Glutamatergic neuron (in vitro differentiated cells): ENCODE data around the gene CDK4. TPM values are rescaled to one million over a fixed set of nuclear protein-coding genes. Genes with fewer than 3 reads are reported as not detected.
A peak's percentile ranks its signal among the peaks of the same experiment; 100 is the strongest.

ENCODE experiments used
- DNase-seq: peaks from one replicate; pipeline ENCODE4 v3.0.0; 2022
- H3K27ac Mint-ChIP-seq: one replicate; pipeline ENCODE4 v1.8.0; 2020; ENCODE audit warnings: mild to moderate bottlenecking, mixed read lengths, inconsistent platforms; ENCODE audit not compliant: unreplicated experiment
- H3K27me3 Mint-ChIP-seq: one replicate; pipeline ENCODE4 v1.8.0; 2020; ENCODE audit warnings: mild to moderate bottlenecking, moderate library complexity, mixed read lengths, inconsistent platforms; ENCODE audit not compliant: unreplicated experiment
- H3K36me3 Mint-ChIP-seq: one replicate; pipeline ENCODE4 v1.8.0; 2020; ENCODE audit warnings: mild to moderate bottlenecking, mixed read lengths, inconsistent platforms; ENCODE audit not compliant: unreplicated experiment
- H3K4me1 Mint-ChIP-seq: one replicate; pipeline ENCODE4 v1.8.0; 2020; ENCODE audit warnings: mild to moderate bottlenecking, low read depth, mixed read lengths, inconsistent platforms; ENCODE audit not compliant: unreplicated experiment
- H3K4me3 Mint-ChIP-seq: one replicate; pipeline ENCODE4 v1.8.0; 2020; ENCODE audit warnings: mild to moderate bottlenecking, mixed read lengths, inconsistent platforms; ENCODE audit not compliant: unreplicated experiment
- H3K9me3 Mint-ChIP-seq: one replicate; pipeline ENCODE4 v1.8.0; 2020; ENCODE audit warnings: mild to moderate bottlenecking, moderate library complexity, mixed read lengths, inconsistent platforms; ENCODE audit not compliant: unreplicated experiment
- total RNA-seq: library from RNA; stranded (reverse); fragmentation: NEBNext Ultra II Directional; extraction: Animal tissue kit (Norgen Biotek cat#: 25700); gene quantifications from one replicate; pipeline ENCODE4 v1.2.1, GENCODE V29; 2021; ENCODE audit not compliant: unreplicated experiment
- TF ChIP-seq, protein P1 (sequence below): fragments of 200-600 bp; sonication (generic); IDR thresholded peaks from one replicate; pipeline ENCODE4 v1.5.0; 2021; ENCODE audit not compliant: partially characterized antibody, unreplicated experiment

Gene CDK4
- total RNA-seq, 1 donor from 2014 or later: 123 TPM

DNA sequence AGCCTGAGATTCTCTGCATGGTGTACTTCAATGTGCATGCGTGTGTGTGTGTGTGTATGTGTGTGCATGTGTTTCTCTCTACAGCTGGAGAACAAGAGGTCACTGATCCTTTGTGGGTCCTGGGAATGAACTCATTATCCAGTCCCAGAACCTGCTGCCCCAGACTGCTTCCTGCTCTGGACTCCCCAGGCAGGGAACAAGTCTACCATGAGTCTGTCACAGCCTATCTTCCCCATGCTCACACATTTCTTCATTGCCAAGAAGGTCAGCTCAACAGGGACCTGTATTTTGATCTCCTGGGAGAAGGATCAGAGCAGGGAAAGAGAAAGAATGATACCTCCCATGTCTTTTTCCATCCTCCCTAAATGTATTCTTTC lies 10.7 kb downstream of the CDK4 start:
- Mint-ChIP-seq H3K4me3 (no peak overlapping the region), H3K9me3 (peaks cover 18% of the 10 kb centered on the region), H3K36me3 (peaks cover 4% of the 10 kb centered on the region), H3K27me3 (peaks cover 28% of the 10 kb centered on the region), H3K4me1 (peaks cover 15% of the 10 kb centered on the region), H3K27ac (no peak overlapping the region)
- no peak for DNase-seq
- TF ChIP-seq, protein P1, sequence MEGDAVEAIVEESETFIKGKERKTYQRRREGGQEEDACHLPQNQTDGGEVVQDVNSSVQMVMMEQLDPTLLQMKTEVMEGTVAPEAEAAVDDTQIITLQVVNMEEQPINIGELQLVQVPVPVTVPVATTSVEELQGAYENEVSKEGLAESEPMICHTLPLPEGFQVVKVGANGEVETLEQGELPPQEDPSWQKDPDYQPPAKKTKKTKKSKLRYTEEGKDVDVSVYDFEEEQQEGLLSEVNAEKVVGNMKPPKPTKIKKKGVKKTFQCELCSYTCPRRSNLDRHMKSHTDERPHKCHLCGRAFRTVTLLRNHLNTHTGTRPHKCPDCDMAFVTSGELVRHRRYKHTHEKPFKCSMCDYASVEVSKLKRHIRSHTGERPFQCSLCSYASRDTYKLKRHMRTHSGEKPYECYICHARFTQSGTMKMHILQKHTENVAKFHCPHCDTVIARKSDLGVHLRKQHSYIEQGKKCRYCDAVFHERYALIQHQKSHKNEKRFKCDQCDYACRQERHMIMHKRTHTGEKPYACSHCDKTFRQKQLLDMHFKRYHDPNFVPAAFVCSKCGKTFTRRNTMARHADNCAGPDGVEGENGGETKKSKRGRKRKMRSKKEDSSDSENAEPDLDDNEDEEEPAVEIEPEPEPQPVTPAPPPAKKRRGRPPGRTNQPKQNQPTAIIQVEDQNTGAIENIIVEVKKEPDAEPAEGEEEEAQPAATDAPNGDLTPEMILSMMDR: no peak

DNA sequence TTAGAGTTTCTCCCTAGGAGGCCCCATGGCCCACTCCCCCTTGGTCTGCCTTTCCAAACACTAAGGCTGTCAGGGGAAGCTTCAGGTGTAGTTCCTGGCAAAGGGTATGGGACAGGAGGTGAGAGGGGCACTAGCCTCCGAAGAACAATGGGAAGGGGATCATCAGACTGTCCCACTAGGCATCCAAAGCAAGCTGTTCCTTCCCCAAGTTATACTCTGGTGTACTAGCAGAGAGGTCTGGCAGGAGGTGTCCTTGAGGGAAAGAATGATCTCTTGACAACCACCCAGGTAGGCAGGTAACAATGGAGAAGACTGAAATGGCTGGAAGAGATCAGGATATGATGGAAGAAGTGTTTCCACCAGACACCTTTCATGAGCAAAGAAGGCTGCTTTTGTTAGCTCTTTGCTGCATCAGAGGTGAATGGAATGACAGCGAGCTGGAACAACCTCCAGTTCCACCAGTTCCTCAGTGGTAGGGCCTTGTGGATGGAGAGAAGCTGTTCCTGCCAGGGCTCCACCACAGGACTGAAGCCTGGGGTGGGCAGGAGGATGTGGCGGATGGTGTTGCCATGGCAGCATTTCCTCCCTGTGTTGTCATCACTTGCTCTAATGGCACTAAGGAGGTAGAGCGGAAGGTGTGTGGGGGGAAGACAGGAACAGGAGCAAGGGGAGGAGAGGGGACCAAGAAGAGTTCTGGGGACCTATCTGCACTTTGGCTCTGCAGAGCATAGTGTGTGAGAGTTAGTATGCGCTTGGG lies 11.3 kb downstream of the CDK4 start:
- Mint-ChIP-seq H3K4me1 (peaks cover 17% of the 10 kb centered on the region), H3K4me3 (peak overlapping the region; percentile 44), H3K27me3 (peaks cover 26% of the 10 kb centered on the region), H3K9me3 (peaks cover 14% of the 10 kb centered on the region), H3K27ac (no peak overlapping the region), H3K36me3 (peaks cover 4% of the 10 kb centered on the region)
- no peak for DNase-seq
- TF ChIP-seq, protein P1: no peak

DNA sequence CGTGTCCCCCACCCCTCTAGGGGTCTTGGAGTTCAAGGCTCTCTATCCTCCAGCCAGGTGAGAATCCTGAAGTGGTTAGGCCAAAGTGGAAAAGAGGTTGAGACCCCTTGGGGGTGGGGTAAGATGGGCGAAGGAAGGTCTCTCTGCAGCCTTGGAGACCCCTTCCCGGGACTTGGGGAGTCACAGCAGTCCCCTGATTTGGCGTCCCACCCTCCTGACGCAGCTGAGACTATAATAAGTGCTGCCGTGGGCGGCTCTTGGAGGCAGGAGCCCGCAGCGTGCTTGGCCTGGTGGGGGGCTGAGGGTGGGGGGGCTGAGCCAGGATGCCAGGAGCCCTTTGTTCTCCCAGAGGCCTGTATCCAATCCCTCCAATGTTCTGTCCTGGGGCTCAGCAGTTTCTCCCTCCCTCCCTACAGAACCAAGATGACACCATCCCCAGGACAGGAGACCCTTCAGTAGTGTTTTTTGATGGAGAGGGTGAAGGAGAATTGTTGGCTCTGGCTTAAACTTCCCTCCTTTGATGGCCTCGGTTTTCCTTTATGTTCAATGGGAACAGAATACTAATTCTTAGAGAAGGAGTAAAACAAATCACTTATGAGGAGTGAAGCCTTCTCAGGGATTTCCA lies 12.1 kb downstream of the CDK4 start:
- TF ChIP-seq, protein P1: no peak
- no peak overlapping the region for H3K27ac Mint-ChIP-seq
- H3K36me3 Mint-ChIP-seq: peaks cover 4% of the 10 kb centered on the region
- peaks cover 10% of the 10 kb centered on the region for H3K9me3 Mint-ChIP-seq
- peaks cover 28% of the 10 kb centered on the region for H3K27me3 Mint-ChIP-seq
- no peak for DNase-seq
- peaks cover 18% of the 10 kb centered on the region for H3K4me1 Mint-ChIP-seq
- no peak overlapping the region for H3K4me3 Mint-ChIP-seq

DNA sequence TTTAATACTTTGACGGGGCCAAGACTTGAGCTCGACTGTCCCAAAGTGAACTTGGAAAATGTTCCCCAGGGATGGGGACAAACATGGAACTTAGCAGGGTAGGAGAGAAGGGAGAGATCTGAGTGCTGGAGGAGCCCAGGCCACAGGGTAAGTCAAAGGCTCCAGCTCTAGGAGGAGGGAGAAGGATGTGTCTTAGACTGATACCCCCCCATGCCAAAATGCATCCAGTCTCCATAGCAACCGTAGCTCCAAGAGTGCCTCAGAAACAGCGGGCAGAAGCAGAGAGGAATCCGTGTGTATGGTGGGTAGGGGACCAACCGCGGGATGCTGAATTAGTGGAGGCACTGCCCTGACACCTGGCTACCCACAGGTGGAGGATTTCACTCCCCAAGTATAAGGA lies 12.7 kb downstream of the CDK4 start:
- DNase-seq: no peak
- Mint-ChIP-seq H3K36me3 (peaks cover 9% of the 10 kb centered on the region), H3K4me1 (peaks cover 24% of the 10 kb centered on the region), H3K4me3 (peak overlapping the region; percentile 85), H3K9me3 (peaks cover 12% of the 10 kb centered on the region), H3K27ac (peak overlapping the region; percentile 38), H3K27me3 (peaks cover 30% of the 10 kb centered on the region)
- TF ChIP-seq, protein P1: no peak

DNA sequence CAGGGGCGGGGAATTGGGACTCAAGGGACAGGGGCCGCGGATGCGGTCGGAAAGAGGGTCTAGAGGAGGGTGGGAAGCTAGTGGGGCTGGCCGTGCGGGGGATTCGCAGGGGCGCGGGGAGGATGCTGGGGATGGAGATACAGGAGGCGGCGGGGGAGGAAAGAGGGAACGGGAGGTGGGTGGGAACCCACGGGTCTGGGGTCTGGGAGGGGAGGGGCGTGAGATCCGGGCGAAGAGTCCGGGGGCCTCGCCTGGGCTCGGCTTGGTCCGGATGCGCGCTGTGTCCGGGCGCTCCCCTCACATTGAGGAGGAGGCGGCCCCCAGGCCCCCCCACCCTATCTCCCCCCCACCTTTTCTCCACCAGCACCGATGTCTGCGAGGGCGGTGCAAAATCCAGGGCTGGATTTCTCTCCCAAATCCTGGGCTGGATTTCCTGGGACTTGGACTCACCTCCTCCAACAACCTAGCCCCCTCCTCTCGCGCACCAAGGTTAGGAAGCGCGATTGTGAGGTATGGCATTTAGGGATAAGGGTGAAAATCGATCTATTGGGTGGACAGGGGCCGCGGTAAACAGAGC lies 13.4 kb downstream of the CDK4 start, which contains the start of gene AGAP2:
Gene AGAP2 (minus strand): TSS at position 82 of the 577 bp plus-strand sequence. CDS start 496 bp downstream, outside the sequence.
- Mint-ChIP-seq H3K27me3 (peaks cover 29% of the 10 kb centered on the region), H3K27ac (peak within 1 kb of the TSS; percentile 38), H3K36me3 (peaks cover 10% of the 10 kb centered on the region), H3K4me1 (peaks cover 25% of the 10 kb centered on the region), H3K9me3 (peaks cover 11% of the 10 kb centered on the region), H3K4me3 (peak within 1 kb of the TSS; percentile 85)
- peak; percentile 75 for DNase-seq
- TF ChIP-seq, protein P1: no peak
